Head of caudate nucleus (tissue), 42 donors: ENCODE measurements around the gene ATP2A2.

Experiments
- DNase-seq, 42 donors: peaks; one replicate each; pipeline versions ENCODE4 v3.0.0 to v3.0.0-alpha.2; 2020 to 2021; ENCODE audit warnings: mixed read lengths in 7 of 42
- intact Hi-C: fragments of 100-400 bp; cut with DNase I; formaldehyde crosslinking; loops from one replicate; pipeline ENCODE4 v1.15.0; 2022

The ATP2A2 gene

DNA sequence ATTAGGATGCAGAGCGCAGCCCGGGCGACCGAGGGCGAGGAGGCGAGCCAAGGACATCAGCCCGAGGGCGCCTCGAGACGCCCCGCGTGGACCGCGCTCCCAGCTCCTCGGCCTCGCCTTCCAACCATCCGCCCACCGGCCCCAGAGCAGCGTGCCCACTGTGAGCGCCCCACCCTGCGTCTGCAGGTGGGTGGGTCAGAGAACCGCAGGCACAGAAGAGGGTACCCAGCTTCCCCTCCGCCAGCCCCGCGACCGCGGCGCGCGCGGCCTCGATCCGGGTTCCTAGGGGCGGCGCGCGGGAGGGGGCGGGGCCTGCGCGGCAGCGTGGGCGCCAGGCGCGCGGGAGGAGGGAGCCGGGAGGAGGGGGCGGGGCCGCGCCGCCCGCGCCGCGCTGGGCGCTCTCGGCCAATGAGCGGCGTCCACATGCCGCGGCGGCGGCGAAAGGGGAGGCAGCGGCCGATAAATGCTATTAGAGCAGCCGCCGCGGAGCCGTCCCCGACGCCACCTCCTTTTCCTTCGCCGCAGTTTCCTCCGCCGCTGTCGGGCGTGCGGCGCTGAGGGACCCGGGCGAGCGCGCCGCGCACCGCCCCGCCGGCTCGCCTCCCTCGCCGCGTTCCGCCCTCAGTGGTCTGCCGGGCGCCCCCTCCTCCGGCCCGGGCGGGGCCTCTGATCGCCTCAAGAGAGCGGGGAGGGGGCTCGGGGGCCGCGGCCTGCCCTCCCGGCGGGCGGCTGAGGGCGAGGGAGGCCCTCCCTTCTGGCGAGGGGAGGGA, at the start of gene ATP2A2:
Gene ATP2A2 (plus strand): TSS at position 469 of the 770 bp plus-strand sequence. CDS start 543 bp downstream, outside the sequence.
- intact Hi-C loops, result loop anchor here (5.0 to 10.0 kb wide), 2 partner anchors 154 to 159 kb away; partner anchors contain the start of gene IFT81
- DNase-seq, result peak; percentile 72 to 95 (median 89)

DNA sequence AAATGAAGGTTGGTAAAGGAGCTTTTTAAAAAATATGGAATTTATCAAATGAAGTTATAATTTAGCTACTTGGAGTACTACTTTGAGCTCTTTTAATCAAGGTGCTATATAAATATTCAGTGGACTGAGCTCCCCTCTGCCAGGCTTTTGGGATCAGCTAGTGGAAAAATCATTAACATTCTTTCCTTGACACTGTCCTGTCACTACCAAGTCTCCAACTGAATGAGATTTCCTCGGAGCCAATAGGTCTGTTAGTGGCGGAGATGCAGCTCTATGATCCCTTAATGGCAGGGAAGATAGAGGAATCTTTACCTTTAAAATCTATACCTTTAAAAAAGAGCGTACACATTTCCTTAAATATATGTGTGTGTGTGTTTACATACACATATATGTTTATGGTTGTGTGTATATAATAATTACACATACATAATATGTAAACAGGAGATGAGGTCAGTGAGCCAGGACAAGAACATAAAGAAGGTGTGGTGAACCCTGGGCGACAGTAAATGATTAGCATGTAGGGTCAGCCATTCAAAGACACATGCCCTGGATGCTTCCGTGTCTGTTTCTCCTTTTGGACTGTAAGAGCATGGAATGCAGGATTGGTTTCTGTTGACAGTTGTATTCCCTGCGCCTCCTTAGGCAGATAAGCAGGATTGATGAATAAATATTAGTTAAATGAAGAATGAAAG, 47.7 kb upstream of the ATP2A2 start:
- no peak for DNase-seq

DNA sequence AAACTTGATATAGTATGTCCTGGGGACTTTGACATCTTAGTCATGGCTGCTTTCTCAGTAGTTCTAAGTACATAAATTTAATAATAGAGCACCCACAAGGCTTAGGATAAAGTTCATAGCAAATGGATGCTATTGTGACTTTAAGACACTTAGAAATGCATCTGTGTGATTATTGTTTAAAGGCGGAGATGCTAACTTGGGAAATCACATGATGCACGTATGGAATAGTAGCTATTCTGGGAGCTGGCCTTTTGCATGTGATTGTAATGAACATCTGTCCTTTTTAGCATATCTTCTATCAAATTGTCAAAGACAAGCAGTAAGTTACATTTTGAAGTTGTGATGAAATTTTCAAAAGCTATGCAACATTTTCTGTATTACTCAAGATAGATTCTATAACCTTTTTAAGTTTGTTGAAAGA, 46.7 kb upstream of the ATP2A2 start:
- DNase-seq, result no peak
- intact Hi-C loops, result no loop called here

More for the DNA sequence above, 47.7 kb upstream of the ATP2A2 start:
- intact Hi-C loops, result no loop called here

DNA sequence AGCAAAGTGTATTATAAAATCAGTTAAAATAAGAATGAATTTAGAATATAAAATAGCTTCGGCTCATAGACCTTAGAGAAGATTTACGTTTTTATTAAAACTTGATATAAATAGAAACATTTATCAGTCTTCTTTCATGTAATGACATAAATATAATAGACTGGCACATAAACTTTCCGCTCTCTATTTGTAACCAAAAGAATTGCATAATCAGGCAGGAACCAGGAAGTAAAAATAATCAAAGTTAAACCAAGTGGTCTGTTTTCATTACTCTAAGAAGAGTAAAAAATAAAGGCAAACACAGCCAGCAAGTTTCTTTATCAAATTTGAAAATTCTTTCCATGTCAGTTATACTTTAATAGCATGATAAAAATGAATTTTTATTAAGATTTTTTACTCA, 46.3 kb upstream of the ATP2A2 start:
- no peak for DNase-seq
- intact Hi-C loops, result no loop called here

DNA sequence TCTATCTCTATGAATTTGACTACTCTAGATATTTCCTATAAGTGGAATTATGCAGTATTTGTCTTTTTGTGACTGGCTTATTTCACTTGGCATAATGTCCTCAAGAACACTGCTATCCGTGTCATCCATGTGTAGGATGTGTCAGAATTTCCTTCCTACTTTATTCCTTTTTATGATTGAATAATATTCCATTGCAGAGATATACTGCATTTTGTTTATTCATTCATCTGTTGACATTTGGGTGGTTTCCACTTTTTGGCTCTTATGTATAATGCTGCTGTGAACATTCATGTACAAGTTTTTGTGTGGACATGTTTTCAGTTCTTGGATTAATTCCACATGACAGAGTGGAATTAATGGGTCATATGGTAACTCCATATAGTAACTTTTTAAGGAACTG, 45.7 kb upstream of the ATP2A2 start:
- no peak for DNase-seq
- intact Hi-C loops, result no loop called here

DNA sequence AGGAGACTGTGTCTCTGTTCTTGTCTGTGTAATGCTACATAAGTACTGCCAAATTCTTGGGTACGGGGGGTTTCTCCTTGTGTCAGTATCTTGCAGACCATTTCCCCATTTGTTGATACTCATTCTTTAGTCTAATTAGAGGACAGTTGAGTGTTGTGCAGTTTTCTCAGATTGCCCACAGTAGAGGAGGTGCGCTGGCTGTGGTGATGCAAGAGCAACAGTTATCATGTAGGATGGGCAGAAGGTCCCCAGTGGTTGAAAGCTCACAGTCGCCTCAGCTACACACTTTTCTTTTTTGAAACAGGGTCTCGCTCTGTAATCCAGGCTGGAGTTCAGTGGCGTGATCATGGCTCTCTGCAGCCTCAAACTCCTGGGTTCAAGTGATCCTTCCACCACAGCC, 37.8 kb upstream of the ATP2A2 start:
- intact Hi-C loops, result no loop called here
- DNase-seq, result no peak

DNA sequence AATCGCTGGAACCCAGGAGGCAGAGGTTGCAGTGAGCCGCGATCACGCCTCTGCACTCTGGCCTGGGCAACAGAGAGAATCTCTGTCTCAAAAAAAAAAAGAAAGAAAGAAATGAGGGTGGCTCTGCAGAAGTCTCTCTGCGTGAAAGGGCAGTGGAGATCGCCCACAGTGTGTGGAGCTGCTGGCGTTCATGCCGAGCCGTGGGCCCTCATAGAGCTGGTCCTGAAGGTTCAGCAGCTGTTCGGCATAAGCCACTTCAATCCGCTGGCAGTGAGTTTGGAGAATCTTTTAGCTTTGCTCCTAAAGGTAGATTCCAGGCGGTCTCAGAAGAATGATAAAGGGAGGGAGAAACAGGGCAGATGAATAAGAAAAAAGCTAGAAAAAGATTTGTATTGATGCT, 36.7 kb upstream of the ATP2A2 start:
- intact Hi-C loops, result no loop called here
- peak in 2 of 42 donors; percentile 12 to 25 for DNase-seq

DNA sequence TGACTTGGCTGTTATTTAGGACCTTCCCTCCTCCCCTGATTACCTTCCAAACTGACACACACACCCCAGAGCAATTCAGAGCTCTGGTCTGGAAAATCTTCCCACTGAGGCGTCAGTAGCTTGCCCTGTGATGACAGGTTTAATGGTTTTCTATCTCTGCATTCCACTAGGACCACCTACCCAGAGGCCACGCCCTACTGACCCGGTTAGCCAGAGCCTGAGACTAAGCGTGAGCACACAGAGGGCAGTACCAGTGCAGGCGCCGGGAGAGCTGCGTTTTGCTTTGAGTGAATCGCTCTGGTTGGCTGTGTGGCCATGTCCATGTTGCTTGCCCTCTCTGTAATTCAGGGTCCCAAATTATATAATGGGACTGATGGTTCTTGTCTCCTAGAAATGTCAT, 36.2 kb upstream of the ATP2A2 start:
- peak in 3 of 42 donors; percentile 1 to 17 (median 4) for DNase-seq
- intact Hi-C loops, result no loop called here

DNA sequence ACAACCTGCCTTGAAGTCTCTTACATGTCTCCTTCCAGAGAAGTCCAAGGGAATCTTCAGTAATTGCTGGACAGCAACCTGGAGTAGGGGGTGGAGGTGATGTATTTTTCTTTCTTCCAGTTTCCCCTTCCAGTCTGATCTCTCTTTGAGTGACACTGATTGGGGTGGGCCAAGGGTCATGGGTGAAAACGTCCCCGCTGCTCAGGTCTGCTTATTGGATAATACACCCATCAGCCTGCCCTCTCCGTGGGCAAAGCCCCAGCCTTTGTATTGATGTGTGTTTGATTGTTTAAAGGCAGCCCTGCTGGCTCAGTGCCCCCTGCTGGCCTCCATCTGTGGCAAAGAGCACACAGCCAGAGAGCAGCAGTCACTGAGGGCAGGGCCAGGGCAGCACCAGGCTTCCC, 35.7 kb upstream of the ATP2A2 start:
- peak in 16 of 42 donors; percentile 20 to 62 (median 40) for DNase-seq
- intact Hi-C loops, result no loop called here

DNA sequence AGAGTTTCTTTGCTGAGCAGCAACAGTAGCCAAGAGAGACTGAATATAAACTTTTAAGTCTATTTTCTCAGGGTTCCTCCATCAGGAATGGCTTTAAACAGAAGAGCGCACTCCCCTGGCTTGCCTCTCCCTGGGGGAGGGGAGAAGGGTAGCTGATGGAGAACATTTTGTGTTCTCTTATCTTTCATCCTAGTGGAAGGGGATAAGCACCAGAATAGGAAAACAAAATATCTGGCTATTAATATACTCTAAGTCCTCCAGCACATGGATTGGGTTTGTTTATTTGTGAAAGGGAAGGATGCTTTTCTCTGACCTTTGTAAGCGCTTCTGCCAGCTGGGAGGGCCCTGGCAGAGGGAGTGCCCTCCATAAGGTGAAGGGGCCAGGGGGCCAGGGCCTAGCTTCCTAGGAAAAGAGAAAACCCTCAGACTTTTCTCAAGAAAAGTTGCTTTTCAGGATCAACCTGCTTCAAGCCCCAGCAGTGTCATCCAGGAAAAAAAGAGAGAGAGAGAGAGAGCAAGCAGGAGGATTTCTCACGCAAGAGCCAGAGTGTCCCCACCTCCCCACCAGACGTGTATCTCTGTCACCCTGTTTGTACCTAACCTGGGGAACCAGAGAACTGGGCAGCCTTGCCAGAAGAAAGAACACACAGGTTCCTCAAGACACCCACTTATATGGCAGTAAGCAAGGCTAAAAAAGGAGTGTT, 34.3 kb upstream of the ATP2A2 start:
- peak in 3 of 42 donors; percentile 6 to 21 (median 21) for DNase-seq
- intact Hi-C loops, result no loop called here

DNA sequence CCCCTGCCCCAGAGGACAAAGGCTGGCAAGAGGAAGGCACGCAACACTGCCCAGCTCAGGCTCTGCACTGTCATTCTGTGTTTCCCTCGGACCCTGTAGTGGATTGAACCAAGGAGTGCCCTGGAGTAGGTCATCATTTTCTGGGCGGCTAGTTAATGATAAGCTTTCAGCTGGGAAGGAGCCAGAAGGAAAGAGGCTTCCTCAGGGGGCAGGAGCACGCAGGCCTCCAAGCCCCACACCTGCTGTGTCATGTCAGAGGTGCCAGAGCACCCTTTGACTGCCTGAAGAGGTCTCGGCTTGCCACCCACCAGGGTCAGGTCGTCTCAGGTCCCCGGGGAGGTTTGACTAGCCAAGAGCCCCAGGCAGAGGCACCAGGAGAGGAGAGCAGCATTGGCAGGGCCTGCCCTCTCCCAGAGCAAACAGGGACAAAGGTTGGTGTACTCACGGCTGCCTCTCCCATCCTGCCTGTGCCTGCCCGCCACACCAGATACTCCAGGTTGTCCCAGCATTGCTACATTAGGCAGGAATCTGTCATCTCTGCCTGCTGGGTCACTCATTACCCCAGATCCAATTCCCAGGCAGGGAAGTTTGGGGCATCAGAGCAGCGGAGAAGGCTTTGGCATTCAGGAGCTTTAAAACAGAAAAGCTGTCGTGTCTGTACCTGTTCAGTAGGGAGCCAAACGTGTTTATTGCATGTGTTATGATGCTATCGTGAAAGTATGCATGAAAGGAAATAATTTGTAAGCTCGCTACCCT, 33.5 kb upstream of the ATP2A2 start:
- intact Hi-C loops, result no loop called here
- DNase-seq, result peak in 4 of 42 donors; percentile 13 to 29 (median 21)

DNA sequence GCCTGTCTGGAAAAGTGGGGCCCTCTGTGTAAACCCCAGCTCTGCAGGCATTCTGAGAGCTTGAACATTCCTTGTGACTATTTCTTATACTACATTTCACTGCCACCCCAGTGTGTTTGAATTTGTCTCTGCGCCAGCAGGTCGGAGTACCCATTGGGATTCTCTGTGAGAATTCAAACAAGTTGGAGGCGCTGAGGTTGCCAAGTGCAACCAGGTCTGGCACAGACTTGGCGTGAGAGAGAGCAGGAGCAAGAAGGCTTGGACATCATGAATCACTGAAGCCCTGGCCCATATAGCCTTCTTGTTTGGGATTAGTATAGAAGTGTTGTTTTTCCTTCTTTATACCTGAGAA, 33.0 kb upstream of the ATP2A2 start:
- intact Hi-C loops, result no loop called here
- DNase-seq, result peak in 3 of 42 donors; percentile 7 to 29 (median 7)

DNA sequence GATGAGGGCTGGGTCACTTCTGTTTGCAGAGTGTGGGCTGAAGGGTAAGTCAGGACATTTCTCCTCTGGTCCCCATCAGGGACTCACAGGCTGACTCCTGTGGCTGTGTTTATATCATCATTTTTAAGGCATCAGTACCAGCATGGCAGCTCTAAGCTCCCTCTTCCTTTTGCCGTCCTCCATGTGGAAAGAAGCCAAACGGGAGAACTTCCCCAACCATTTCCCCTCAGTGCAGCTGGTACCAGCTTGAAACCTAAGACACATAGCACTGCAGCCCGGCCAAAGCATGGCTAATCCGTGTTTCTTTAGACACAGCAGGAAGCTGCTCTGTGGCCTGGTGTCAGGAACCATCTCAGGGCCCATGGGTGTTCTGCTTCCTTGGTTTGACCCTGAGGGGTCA, 31.9 kb upstream of the ATP2A2 start:
- intact Hi-C loops, result no loop called here
- peak in 5 of 42 donors; percentile 17 to 43 (median 35) for DNase-seq

DNA sequence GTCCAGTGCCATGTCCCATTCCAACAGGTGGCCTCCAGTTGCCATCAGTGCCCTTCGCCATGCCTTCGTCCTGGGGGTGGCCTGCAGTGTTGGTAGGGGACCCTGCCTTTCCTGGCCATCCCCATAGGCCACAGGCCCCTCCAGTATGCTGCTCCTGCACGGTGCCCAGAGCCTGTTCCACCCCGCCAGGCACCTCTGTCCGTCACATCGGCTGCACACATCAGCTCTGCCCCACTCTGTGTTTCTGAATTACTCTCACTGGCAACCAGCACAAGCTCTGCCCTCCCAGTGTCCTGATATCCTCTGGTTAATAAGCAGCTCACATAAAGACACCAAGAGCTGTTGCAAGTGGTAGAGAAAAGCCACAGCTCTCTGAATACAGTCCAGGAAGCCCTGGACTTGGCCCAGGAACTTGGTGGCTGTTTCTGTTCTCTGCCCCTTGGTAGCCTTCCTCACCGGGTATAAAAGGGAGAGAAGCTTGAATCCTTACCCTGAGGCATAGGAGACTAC, 31.3 kb upstream of the ATP2A2 start:
- intact Hi-C loops, result no loop called here
- DNase-seq, result peak in 28 of 42 donors; percentile 12 to 72 (median 34)

DNA sequence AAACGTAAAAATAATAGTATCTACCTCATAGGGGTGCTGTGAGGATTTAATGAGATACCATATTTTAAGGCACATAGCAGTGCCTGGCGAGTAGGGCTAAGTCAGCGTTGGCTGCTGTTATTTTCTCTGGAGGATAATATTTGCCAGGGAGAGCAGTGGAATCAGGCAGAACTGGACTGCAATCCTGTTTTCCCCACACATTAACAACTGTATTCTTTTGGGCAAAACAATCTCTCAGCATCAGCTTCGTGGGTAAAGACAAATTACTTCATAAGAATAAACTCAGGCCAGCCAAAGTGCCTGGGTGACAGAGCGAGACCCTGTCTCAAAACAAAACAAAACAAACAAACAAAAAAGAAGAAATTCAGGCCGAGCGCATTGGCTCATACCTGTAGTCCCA, 29.7 kb upstream of the ATP2A2 start:
- intact Hi-C loops, result no loop called here
- peak in 1 of 42 donors; percentile 3 for DNase-seq

DNA sequence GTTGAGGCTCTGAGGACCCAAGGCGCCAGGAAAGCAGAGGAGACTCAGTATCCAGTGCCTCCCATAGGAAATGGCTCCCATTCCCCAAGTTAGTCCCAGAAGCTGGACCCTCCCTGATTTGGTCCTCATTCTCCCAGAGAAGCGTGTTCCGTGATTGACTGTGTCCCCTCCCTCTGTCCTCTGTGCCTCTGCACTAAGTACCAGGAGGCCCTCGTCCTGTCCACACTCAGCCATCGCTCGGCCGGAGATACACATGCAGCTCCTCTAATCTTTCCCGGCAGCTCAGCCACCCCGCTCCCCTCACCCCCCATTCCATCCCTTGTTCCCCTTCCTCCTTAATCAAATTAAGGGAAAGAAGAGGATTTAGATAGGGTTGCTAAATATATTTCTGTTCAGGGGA, 28.3 kb upstream of the ATP2A2 start:
- intact Hi-C loops, result no loop called here
- DNase-seq, result peak in 2 of 42 donors; percentile 20 to 31

DNA sequence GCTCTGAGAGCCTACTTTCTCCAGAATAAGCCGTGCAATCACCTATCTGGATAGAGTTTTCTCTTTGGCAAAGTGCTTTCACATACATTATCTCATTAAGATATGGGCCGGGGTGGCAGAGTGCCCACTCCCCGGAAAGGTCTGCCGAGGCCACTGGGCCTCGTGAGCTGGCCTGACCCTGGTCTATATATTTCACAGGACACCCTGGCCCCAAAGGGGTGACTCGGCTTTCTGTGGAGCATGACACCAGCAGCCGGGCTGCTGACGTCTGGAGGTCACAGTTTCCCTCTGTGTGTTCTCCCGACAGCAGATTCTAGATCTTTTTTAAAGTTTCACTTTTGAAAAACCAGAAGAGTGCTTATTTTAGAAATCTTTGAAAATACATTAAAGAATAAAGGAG, 27.9 kb upstream of the ATP2A2 start:
- intact Hi-C loops, result no loop called here

DNA sequence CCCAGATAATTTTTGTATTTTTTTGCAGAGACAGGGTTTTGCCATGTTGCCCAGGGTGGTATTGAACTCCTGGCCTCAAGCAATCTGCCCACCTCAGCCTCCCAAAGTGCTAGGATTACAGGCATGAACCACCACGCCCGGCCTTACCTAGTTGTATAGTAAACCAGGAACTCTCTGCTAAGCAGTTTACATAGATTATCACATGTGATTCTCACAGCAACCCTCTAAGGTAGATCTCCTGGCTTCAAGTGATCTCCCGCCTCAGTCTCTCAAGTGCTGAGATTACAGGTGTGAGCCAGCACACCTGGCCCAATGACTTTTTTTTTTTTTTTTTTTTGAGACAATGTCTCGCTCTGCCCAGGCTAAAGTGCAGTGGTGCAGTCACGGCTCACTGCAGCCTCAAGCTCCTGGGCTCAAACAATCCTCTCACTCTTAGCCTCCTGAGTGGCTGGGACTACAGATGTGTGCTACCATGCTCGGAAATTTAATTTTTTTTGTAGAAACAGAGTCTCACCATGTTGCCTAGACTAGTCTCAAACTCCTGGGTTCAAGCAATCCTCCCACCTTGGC, 26.0 kb upstream of the ATP2A2 start:
- peak in 2 of 42 donors; percentile 4 to 12 for DNase-seq
- intact Hi-C loops, result no loop called here

More for the DNA sequence above, 27.9 kb upstream of the ATP2A2 start:
- DNase-seq, result peak in 15 of 42 donors; percentile 14 to 50 (median 27)
